Common myeloid progenitor, CD34-positive (primary cell): ENCODE results near the gene RERE.

Experiments
- CTCF ChIA-PET: fragments of 350-600 bp; sonication (Branson Sonifier 250); formaldehyde crosslinking; loops from one replicate; lab custom pipeline; 2021; ENCODE audit warnings: antibody characterized with exemption; lab: Charles Lee
- POLR2A ChIA-PET: fragments of 350-600 bp; sonication (Branson Sonifier 250); formaldehyde crosslinking; loops from one replicate; lab custom pipeline; 2021; ENCODE audit warnings: antibody characterized with exemption; lab: Charles Lee
- DNase-seq, 3 donors: peaks; one replicate each; pipeline versions ENCODE4 v3.0.0 to v3.0.0-alpha.2; 2013
- H3K27ac ChIP-seq, 2 experiments: 1 replicate in 1 of 2; 2 replicates in 1 of 2; pipeline ENCODE4 v1.7.0; 2013; ENCODE audit warnings: inconsistent platforms in 2 of 2, low read length in 2 of 2, mild to moderate bottlenecking in 2 of 2, low read depth in 1 of 2, moderate library complexity in 1 of 2; ENCODE audit not compliant: severe bottlenecking in 2 of 2, insufficient read depth in 1 of 2, poor library complexity in 1 of 2
- H3K27me3 ChIP-seq, 5 experiments: replicated peaks in 2 of 5; 1 replicate in 3 of 5; 2 replicates in 2 of 5; pipeline versions ENCODE4 v1.6.1 to v1.7.0; 2013; ENCODE audit warnings: low read length in 4 of 5, mild to moderate bottlenecking in 2 of 5, moderate library complexity in 2 of 5, inconsistent platforms in 1 of 5; ENCODE audit not compliant: insufficient read depth in 5 of 5, control insufficient read depth in 4 of 5
- H3K36me3 ChIP-seq, 4 experiments: 1 replicate in 2 of 4; 2 replicates in 2 of 4; pipeline versions ENCODE4 v1.6.1 to v1.7.0; 2013; ENCODE audit warnings: low read length in 3 of 4, control low read depth in 1 of 4, mild to moderate bottlenecking in 1 of 4; ENCODE audit not compliant: control insufficient read depth in 4 of 4, insufficient read depth in 4 of 4
- H3K4me1 ChIP-seq, 4 experiments: 1 replicate in 3 of 4; 2 replicates in 1 of 4; pipeline versions ENCODE4 v1.6.1 to v1.7.1; 2013; ENCODE audit warnings: low read length in 3 of 4, mild to moderate bottlenecking in 3 of 4, control low read depth in 1 of 4, inconsistent platforms in 1 of 4, moderate library complexity in 1 of 4; ENCODE audit not compliant: control insufficient read depth in 4 of 4, insufficient read depth in 4 of 4; ENCODE audit errors: control extremely low read depth in 1 of 4
- H3K4me3 ChIP-seq, 7 experiments: 1 replicate in 4 of 7; 2 replicates in 3 of 7; pipeline versions ENCODE4 v1.5.1 to v1.7.0; 2013; ENCODE audit warnings: mild to moderate bottlenecking in 7 of 7, low read length in 6 of 7, moderate library complexity in 6 of 7, inconsistent platforms in 2 of 7, low read depth in 2 of 7, control low read depth in 1 of 7; ENCODE audit not compliant: insufficient read depth in 4 of 7, control insufficient read depth in 1 of 7; ENCODE audit errors: extremely low read depth in 1 of 7
- H3K9me3 ChIP-seq, 5 experiments: 1 replicate in 4 of 5; 2 replicates in 1 of 5; pipeline versions ENCODE4 v1.6.1 to v1.7.1; 2013; ENCODE audit warnings: low read length in 4 of 5, mild to moderate bottlenecking in 2 of 5, inconsistent platforms in 1 of 5, low read depth in 1 of 5, moderate library complexity in 1 of 5; ENCODE audit not compliant: control insufficient read depth in 4 of 5, insufficient read depth in 2 of 5; ENCODE audit errors: control extremely low read depth in 1 of 5
- WGBS: methylation state at CpG from one replicate; pipeline ENCODE4 v1.1.5; 2013; ENCODE audit not compliant: insufficient coverage; 5-methylcytosine and 5-hydroxymethylcytosine counted together

The RERE gene

GRCh38 chr1:8349961-8350360, 467.5 kb downstream of the RERE start:
- no peaks in the 10 kb centered on the region for H3K4me1 ChIP-seq
- 93% methylated on average over 13 of the region's 14 CpGs for WGBS
- peaks cover 4 to 27% (median 21%) of the 10 kb centered on the region in 4 experiments for H3K36me3 ChIP-seq
- no peaks in the 10 kb centered on the region for H3K9me3 ChIP-seq
- H3K27ac ChIP-seq: no peak overlapping the region
- H3K27me3 ChIP-seq: peaks cover 0 to 3% (median 0%) of the 10 kb centered on the region in 5 experiments
- no peak overlapping the region for H3K4me3 ChIP-seq
- ChIA-PET POLR2A (no interaction called here), CTCF (interaction anchor here (0.9 to 7.6 kb wide), 15 partner anchors 9 to 682 kb away, joined by 3 to 108 read pairs (median 6); partner anchors contain the start of gene SLC45A1)
- DNase-seq: no peak

- H3K27me3 ChIP-seq: peaks cover 0 to 3% (median 0%) of the 10 kb centered on the region in 5 experiments
- 90% methylated on average over 2 of the region's 9 CpGs for whole genome bisulfite sequencing
- ChIA-PET POLR2A (no interaction called here), CTCF (interaction anchor here (1.2 to 7.6 kb wide), 9 partner anchors 9 to 682 kb away, joined by 3 to 108 read pairs (median 6); no protein-coding TSS in a partner anchor)
- H3K36me3 ChIP-seq: peaks cover 4 to 22% (median 17%) of the 10 kb centered on the region in 4 experiments
- no peaks in the 10 kb centered on the region for H3K4me1 ChIP-seq
- H3K4me3 ChIP-seq: no peak overlapping the region
- DNase-seq: no peak
- H3K27ac ChIP-seq: no peak overlapping the region
- no peaks in the 10 kb centered on the region for H3K9me3 ChIP-seq
These were observed 468.0 kb downstream of the RERE start for GRCh38 chr1:8349473-8349865.

- Histone ChIP-seq H3K27me3 (peaks cover 0 to 3% (median 0%) of the 10 kb centered on the region in 5 experiments), H3K27ac (no peak overlapping the region), H3K4me3 (no peak overlapping the region), H3K4me1 (no peaks in the 10 kb centered on the region), H3K36me3 (peaks cover 4 to 18% (median 14%) of the 10 kb centered on the region in 4 experiments), H3K9me3 (no peaks in the 10 kb centered on the region)
- 33% methylated on average over 15 of the region's 21 CpGs for WGBS
- POLR2A ChIA-PET: no interaction called here
- peak; percentile 47 to 75 (median 66) for DNase-seq
- CTCF ChIA-PET: interaction anchor here (1.2 to 7.6 kb wide), 7 partner anchors 314 to 681 kb away, joined by 3 to 108 read pairs (median 6); no protein-coding TSS in a partner anchor
These were observed 468.5 kb downstream of the RERE start for GRCh38 chr1:8348777-8349472.

GRCh38 chr1:8348047-8348776, 469.2 kb downstream of the RERE start:
- Histone ChIP-seq H3K27ac (no peak overlapping the region), H3K27me3 (peaks cover 0 to 3% (median 0%) of the 10 kb centered on the region in 5 experiments), H3K9me3 (no peaks in the 10 kb centered on the region), H3K36me3 (peaks cover 4 to 11% (median 7%) of the 10 kb centered on the region in 4 experiments), H3K4me1 (no peaks in the 10 kb centered on the region), H3K4me3 (no peak overlapping the region)
- POLR2A ChIA-PET: no interaction called here
- no peak for DNase-seq
- WGBS: 96% methylated on average over 17 of the region's 21 CpGs
- CTCF ChIA-PET: interaction anchor here (0.9 to 7.6 kb wide), 4 partner anchors 34 to 333 kb away, joined by 3 to 108 read pairs (median 22); no protein-coding TSS in a partner anchor

- CTCF ChIA-PET: interaction anchor here (0.9 to 7.6 kb wide), 4 partner anchors 11 to 586 kb away, joined by 3 to 108 read pairs (median 4); no protein-coding TSS in a partner anchor
- H3K4me1 ChIP-seq: no peaks in the 10 kb centered on the region
- H3K4me3 ChIP-seq: no peak overlapping the region
- H3K27me3 ChIP-seq: peaks cover 0 to 3% (median 0%) of the 10 kb centered on the region in 5 experiments
- WGBS: 92% methylated on average over 15 of the region's 15 CpGs
- peaks cover under 1 to 6% (median 2%) of the 10 kb centered on the region in 4 experiments for H3K36me3 ChIP-seq
- no peak for DNase-seq
- H3K9me3 ChIP-seq: no peaks in the 10 kb centered on the region
- no peak overlapping the region for H3K27ac ChIP-seq
- POLR2A ChIA-PET: no interaction called here
These were observed 469.8 kb downstream of the RERE start for GRCh38 chr1:8347635-8348034.

- Histone ChIP-seq H3K27me3 (peaks cover 0 to 3% (median 0%) of the 10 kb centered on the region in 5 experiments), H3K27ac (no peak overlapping the region), H3K36me3 (no peaks in the 10 kb centered on the region), H3K4me1 (no peaks in the 10 kb centered on the region), H3K9me3 (no peaks in the 10 kb centered on the region), H3K4me3 (no peak overlapping the region)
- CTCF ChIA-PET: interaction anchor here (1.6 to 7.6 kb wide), 2 partner anchors 13 to 330 kb away, joined by 4 to 108 read pairs; no protein-coding TSS in a partner anchor
- POLR2A ChIA-PET: no interaction called here
- no peak for DNase-seq
- 94% methylated on average over 13 of the region's 18 CpGs for WGBS
These were observed 471.6 kb downstream of the RERE start for GRCh38 chr1:8345621-8346415.
